HG03103 (cell line): ENCODE data around the gene CENPX.
"Not testable (repeated sequence)": the region's sequence is repeated elsewhere in the genome, so short reads cannot be mapped to it uniquely, and the experiment has no call there.

ENCODE experiments used
- ATAC-seq: cut with Tn5 transposase; IDR thresholded peaks from one replicate; pipeline ENCODE4 v1.9.1; 2021; ENCODE audit warnings: low read depth; ENCODE audit not compliant: unreplicated experiment

CENPX gene

GRCh38 chr17:81984773-81985410 is 37.8 kb downstream of the CENPX start:
- no peak for ATAC-seq

- ATAC-seq: no peak
These were observed 38.9 kb downstream of the CENPX start for GRCh38 chr17:81983639-81984373.

GRCh38 chr17:81983011-81983638 is 39.6 kb downstream of the CENPX start:
- ATAC-seq: no peak

- not testable (repeated sequence) for ATAC-seq
These were observed 41.2 kb downstream of the CENPX start for GRCh38 chr17:81981511-81981910.

GRCh38 chr17:81980707-81981343 is 41.9 kb downstream of the CENPX start:
- no peak for ATAC-seq

- no peak for ATAC-seq
These were observed 42.6 kb downstream of the CENPX start for GRCh38 chr17:81980122-81980521.

GRCh38 chr17:81978524-81979298 is 44.0 kb downstream of the CENPX start:
- no peak for ATAC-seq

- peak; percentile 74 for ATAC-seq
These were observed 45.4 kb downstream of the CENPX start, which contains the start of gene ASPSCR1 for GRCh38 chr17:81977211-81977808. TSS of gene ASPSCR1 (plus strand) at chr17:81977629. CDS start at chr17:81977647, 18 bp downstream.

GRCh38 chr17:81976332-81977210 is 46.1 kb downstream of the CENPX start:
- ATAC-seq: no peak

- ATAC-seq: no peak
These were observed 49.2 kb downstream of the CENPX start for GRCh38 chr17:81973432-81973831.

GRCh38 chr17:81968850-81969812 is 53.5 kb downstream of the CENPX start:
- ATAC-seq: no peak
